ENCODE measurements around the gene TUT4. TPM values are rescaled to one million over a fixed set of nuclear protein-coding genes. Genes with fewer than 3 reads are reported as not detected.

Gene TUT4
- polyA plus RNA-seq, 3 donors = 4.3 to 24.2 (median 7.6) TPM

DNA sequence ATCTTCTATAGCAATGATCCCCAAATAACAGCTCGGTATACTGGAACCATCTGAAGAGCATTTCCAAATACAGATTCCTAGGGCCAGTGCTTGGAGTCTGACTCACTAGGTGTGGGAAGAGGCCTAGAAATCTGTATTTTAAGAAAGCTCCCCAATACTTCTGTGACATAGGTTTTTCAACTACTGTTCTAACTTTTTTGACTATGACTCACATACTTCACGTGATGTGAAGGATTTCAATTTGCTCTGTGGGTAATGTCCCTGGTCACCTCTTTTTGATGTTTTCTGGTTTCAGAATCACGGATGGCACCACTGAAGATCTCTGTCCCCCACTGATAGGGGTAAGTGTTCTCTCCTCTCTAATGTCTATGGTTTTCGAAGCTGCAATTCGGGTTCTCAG, 159.7 kb downstream of the TUT4 start:
- Histone ChIP-seq H3K36me3 (replicated peaks in 1 of 2; ENCODE audit: control insufficient read depth in 1 of 2, insufficient read depth in 2 of 2, low read length in 2 of 2) (peaks cover 17 to 71% of the 10 kb centered on the region in 2 donors), H4K20me1 (ENCODE audit: insufficient read depth, low read length) (no peaks in the 10 kb centered on the region), H3K27ac (ENCODE audit: low read depth in 1 of 2, low read length in 2 of 2) (no peak overlapping the region), H3K9me3 (replicated peaks in 1 of 2; ENCODE audit: control insufficient read depth in 1 of 2, insufficient read depth in 1 of 2, low read length in 2 of 2) (no peaks in the 10 kb centered on the region), H2AFZ (ENCODE audit: insufficient read depth, low read depth, low read length, poor library complexity, severe bottlenecking) (no peak overlapping the region), H3K4me3 (replicated peaks in 1 of 3; ENCODE audit: low read depth in 2 of 3, low read length in 3 of 3) (no peak overlapping the region), H3K9ac (ENCODE audit: insufficient read depth, low read length, poor library complexity, severe bottlenecking) (no peak overlapping the region), H3K27me3 (ENCODE audit: control insufficient read depth in 2 of 2, insufficient read depth in 2 of 2, low read length in 2 of 2) (no peaks in the 10 kb centered on the region), H3K79me2 (ENCODE audit: insufficient read depth, low read length) (peaks cover 21% of the 10 kb centered on the region), H3K4me1 (ENCODE audit: control insufficient read depth in 1 of 2, insufficient read depth in 2 of 2, low read length in 2 of 2) (no peaks in the 10 kb centered on the region), H3K4me2 (replicated peaks; ENCODE audit: extremely low read depth, low read length, poor library complexity, severe bottlenecking) (no peak overlapping the region)
- Mint-ChIP-seq H3K36me3 (peaks cover 45 to 78% of the 10 kb centered on the region in 2 donors), H3K27me3 (ENCODE audit: low read depth in 3 of 3) (no peaks in the 10 kb centered on the region), H3K9me3 (peaks cover 0 to 2% (median 0%) of the 10 kb centered on the region in 7 donors), H3K4me1 (no peaks in the 10 kb centered on the region), H3K4me3 (no peak overlapping the region), H3K27ac (no peak overlapping the region)
- DNase-seq = no peak
- 100% methylated on average over 2 of the region's 5 CpGs for WGBS (ENCODE audit: insufficient coverage)
- intact Hi-C loops (cut with micrococcal nuclease) = no loop called here
- TF ChIP-seq, protein P1, sequence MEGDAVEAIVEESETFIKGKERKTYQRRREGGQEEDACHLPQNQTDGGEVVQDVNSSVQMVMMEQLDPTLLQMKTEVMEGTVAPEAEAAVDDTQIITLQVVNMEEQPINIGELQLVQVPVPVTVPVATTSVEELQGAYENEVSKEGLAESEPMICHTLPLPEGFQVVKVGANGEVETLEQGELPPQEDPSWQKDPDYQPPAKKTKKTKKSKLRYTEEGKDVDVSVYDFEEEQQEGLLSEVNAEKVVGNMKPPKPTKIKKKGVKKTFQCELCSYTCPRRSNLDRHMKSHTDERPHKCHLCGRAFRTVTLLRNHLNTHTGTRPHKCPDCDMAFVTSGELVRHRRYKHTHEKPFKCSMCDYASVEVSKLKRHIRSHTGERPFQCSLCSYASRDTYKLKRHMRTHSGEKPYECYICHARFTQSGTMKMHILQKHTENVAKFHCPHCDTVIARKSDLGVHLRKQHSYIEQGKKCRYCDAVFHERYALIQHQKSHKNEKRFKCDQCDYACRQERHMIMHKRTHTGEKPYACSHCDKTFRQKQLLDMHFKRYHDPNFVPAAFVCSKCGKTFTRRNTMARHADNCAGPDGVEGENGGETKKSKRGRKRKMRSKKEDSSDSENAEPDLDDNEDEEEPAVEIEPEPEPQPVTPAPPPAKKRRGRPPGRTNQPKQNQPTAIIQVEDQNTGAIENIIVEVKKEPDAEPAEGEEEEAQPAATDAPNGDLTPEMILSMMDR (IDR thresholded peaks at IDR 0.05) = no peak

DNA sequence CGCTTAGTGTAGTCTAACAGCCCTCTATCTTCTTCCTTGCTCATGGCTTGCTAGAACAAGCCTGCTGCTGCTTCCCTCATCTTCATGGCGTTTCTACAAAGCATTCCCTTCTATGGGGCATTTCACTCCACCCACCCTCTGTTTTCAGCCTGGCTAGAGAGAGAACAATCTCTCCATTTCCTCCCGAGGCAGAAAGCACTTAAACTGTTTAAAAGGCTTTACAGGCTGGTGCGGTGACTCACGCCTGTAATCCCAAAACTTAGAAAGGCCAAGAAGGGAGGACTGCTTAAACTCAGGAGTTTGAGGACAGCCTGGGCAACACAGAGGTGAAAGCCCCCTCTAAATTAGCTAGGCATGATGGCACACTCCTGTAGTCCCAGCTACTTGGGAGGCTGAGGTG, 166.4 kb downstream of the TUT4 start:
- H3K27me3 ChIP-seq (ENCODE audit: control insufficient read depth in 2 of 2, insufficient read depth in 2 of 2, low read length in 2 of 2) = no peaks in the 10 kb centered on the region
- H3K27ac ChIP-seq (ENCODE audit: low read depth in 1 of 2, low read length in 2 of 2) = no peak overlapping the region
- no peak overlapping the region for H2AFZ ChIP-seq (ENCODE audit: insufficient read depth, low read depth, low read length, poor library complexity, severe bottlenecking)
- H3K36me3 Mint-ChIP-seq = peaks cover 32 to 85% of the 10 kb centered on the region in 2 donors
- no peaks in the 10 kb centered on the region for H4K20me1 ChIP-seq (ENCODE audit: insufficient read depth, low read length)
- peaks cover 0 to 3% (median 0%) of the 10 kb centered on the region in 3 donors for H3K27me3 Mint-ChIP-seq (ENCODE audit: low read depth in 3 of 3)
- no peak overlapping the region for H3K4me2 ChIP-seq (replicated peaks; ENCODE audit: extremely low read depth, low read length, poor library complexity, severe bottlenecking)
- H3K9ac ChIP-seq (ENCODE audit: insufficient read depth, low read length, poor library complexity, severe bottlenecking) = no peak overlapping the region
- no peaks in the 10 kb centered on the region for H3K9me3 Mint-ChIP-seq
- TF ChIP-seq, protein P1 (IDR thresholded peaks at IDR 0.05) = no peak
- intact Hi-C loops (cut with micrococcal nuclease) = no loop called here
- H3K36me3 ChIP-seq (replicated peaks in 1 of 2; ENCODE audit: control insufficient read depth in 1 of 2, insufficient read depth in 2 of 2, low read length in 2 of 2) = peaks cover 51 to 83% of the 10 kb centered on the region in 2 donors
- H3K27ac Mint-ChIP-seq = peak overlapping the region in 2 of 7 donors; percentile 5 to 73
- DNase-seq = no peak
- no peaks in the 10 kb centered on the region for H3K9me3 ChIP-seq (replicated peaks in 1 of 2; ENCODE audit: control insufficient read depth in 1 of 2, insufficient read depth in 1 of 2, low read length in 2 of 2)
- H3K4me3 Mint-ChIP-seq = no peak overlapping the region
- no peaks in the 10 kb centered on the region for H3K4me1 Mint-ChIP-seq
- 100% methylated on average over 3 of the region's 5 CpGs for WGBS (ENCODE audit: insufficient coverage)
- H3K4me3 ChIP-seq (replicated peaks in 1 of 3; ENCODE audit: low read depth in 2 of 3, low read length in 3 of 3) = no peak overlapping the region
- H3K4me1 ChIP-seq (ENCODE audit: control insufficient read depth in 1 of 2, insufficient read depth in 2 of 2, low read length in 2 of 2) = no peaks in the 10 kb centered on the region
- H3K79me2 ChIP-seq (ENCODE audit: insufficient read depth, low read length) = peaks cover 4% of the 10 kb centered on the region

Measured in CD14-positive monocyte (primary cell).